Measurements from ENCODE around the gene MSMO1. TPM values are rescaled to one million over a fixed set of nuclear protein-coding genes. Genes with fewer than 3 reads are reported as not detected.
A peak's percentile ranks its signal among the peaks of the same experiment; 100 is the strongest.

MSMO1 gene
- total RNA-seq, 1 donor from 2014 or later: 7.3 TPM

GRCh38 chr4:165382640-165383039, 55.2 kb downstream of the MSMO1 start:
- Histone ChIP-seq H3K27ac (replicated peaks) (no peak overlapping the region), H3K36me3 (no peaks in the 10 kb centered on the region), H3K4me1 (peaks cover 22% of the 10 kb centered on the region), H3K4me3 (no peak overlapping the region), H3K9me3 (replicated peaks) (no peaks in the 10 kb centered on the region), H3K27me3 (ENCODE audit: low read depth) (peaks cover 22% of the 10 kb centered on the region)
- TF ChIP-seq CTCF (IDR thresholded peaks at IDR 0.05; ENCODE audit: borderline replicate concordance): no peak
- DNase-seq: no peak
- intact Hi-C loops (cut with micrococcal nuclease): no loop called here

- H3K27ac ChIP-seq (replicated peaks): peak overlapping the region; percentile 24
- peaks cover 13% of the 10 kb centered on the region for H3K27me3 ChIP-seq (ENCODE audit: low read depth)
- no peaks in the 10 kb centered on the region for H3K9me3 ChIP-seq (replicated peaks)
- intact Hi-C loops (cut with micrococcal nuclease): no loop called here
- H3K4me3 ChIP-seq: no peak overlapping the region
- peaks cover 14% of the 10 kb centered on the region for H3K4me1 ChIP-seq
- no peak for TF ChIP-seq CTCF (IDR thresholded peaks at IDR 0.05; ENCODE audit: borderline replicate concordance)
- no peak for DNase-seq
- H3K36me3 ChIP-seq: no peaks in the 10 kb centered on the region
Observed at GRCh38 chr4:165383591-165384073, 56.2 kb downstream of the MSMO1 start.

GRCh38 chr4:165384186-165384585, 56.7 kb downstream of the MSMO1 start:
- Histone ChIP-seq H3K4me3 (no peak overlapping the region), H3K27ac (replicated peaks) (peak overlapping the region; percentile 24), H3K9me3 (replicated peaks) (no peaks in the 10 kb centered on the region), H3K4me1 (peaks cover 8% of the 10 kb centered on the region), H3K36me3 (no peaks in the 10 kb centered on the region), H3K27me3 (ENCODE audit: low read depth) (peaks cover 7% of the 10 kb centered on the region)
- intact Hi-C loops (cut with micrococcal nuclease): no loop called here
- no peak for TF ChIP-seq CTCF (IDR thresholded peaks at IDR 0.05; ENCODE audit: borderline replicate concordance)
- DNase-seq: no peak

- DNase-seq: no peak
- Histone ChIP-seq H3K27me3 (ENCODE audit: low read depth) (peaks cover 3% of the 10 kb centered on the region), H3K27ac (replicated peaks) (no peak overlapping the region), H3K9me3 (replicated peaks) (no peaks in the 10 kb centered on the region), H3K4me1 (peaks cover 4% of the 10 kb centered on the region), H3K36me3 (no peaks in the 10 kb centered on the region), H3K4me3 (no peak overlapping the region)
- TF ChIP-seq CTCF (IDR thresholded peaks at IDR 0.05; ENCODE audit: borderline replicate concordance): no peak
- intact Hi-C loops (cut with micrococcal nuclease): no loop called here
Observed at GRCh38 chr4:165384598-165384997, 57.1 kb downstream of the MSMO1 start.

GRCh38 chr4:165385126-165385525, 57.7 kb downstream of the MSMO1 start:
- no peaks in the 10 kb centered on the region for H3K9me3 ChIP-seq (replicated peaks)
- no peaks in the 10 kb centered on the region for H3K36me3 ChIP-seq
- no peak for TF ChIP-seq CTCF (IDR thresholded peaks at IDR 0.05; ENCODE audit: borderline replicate concordance)
- H3K27ac ChIP-seq (replicated peaks): no peak overlapping the region
- intact Hi-C loops (cut with micrococcal nuclease): no loop called here
- H3K27me3 ChIP-seq (ENCODE audit: low read depth): no peaks in the 10 kb centered on the region
- DNase-seq: no peak
- no peak overlapping the region for H3K4me3 ChIP-seq
- peaks cover 3% of the 10 kb centered on the region for H3K4me1 ChIP-seq

All from left ventricle myocardium inferior (tissue), 1 donor.